Smooth muscle cell (in vitro differentiated cells): ENCODE measurements around the gene PUM2. TPM values are rescaled to one million over a fixed set of nuclear protein-coding genes. Genes with fewer than 3 reads are reported as not detected.
"Not testable (repeated sequence)": the region's sequence is repeated elsewhere in the genome, so short reads cannot be mapped to it uniquely, and the experiment has no call there.

Experiments used
- DNase-seq: peaks from one replicate; lab custom pipeline; 2025; ENCODE audit not compliant: unreplicated experiment; lab: John Stamatoyannopoulos, UW
- H2AFZ ChIP-seq: fragments of 200-600 bp; sonication (generic); 2 replicates; pipeline ENCODE4 v1.6.0; 2016; ENCODE audit warnings: antibody characterized with exemption, low read depth, mild to moderate bottlenecking
- H3F3A ChIP-seq: fragments of 200-600 bp; sonication (generic); 2 replicates; pipeline ENCODE4 v1.6.0; 2017; ENCODE audit warnings: antibody characterized with exemption, low read depth
- H3K27ac ChIP-seq: fragments of 200-600 bp; sonication (generic); 2 replicates; pipeline ENCODE4 v1.5.1; 2016; ENCODE audit warnings: low read depth, mild to moderate bottlenecking
- H3K27me3 ChIP-seq: fragments of 200-600 bp; sonication (generic); 2 replicates; pipeline ENCODE4 v1.6.1; 2016; ENCODE audit warnings: low read depth, mild to moderate bottlenecking
- H3K36me3 ChIP-seq: fragments of 200-600 bp; sonication (generic); 2 replicates; pipeline ENCODE4 v1.5.1; 2016; ENCODE audit warnings: low read depth
- H3K4me1 ChIP-seq: fragments of 200-600 bp; sonication (generic); 2 replicates; pipeline ENCODE4 v1.5.1; 2016; ENCODE audit warnings: low read depth
- H3K4me2 ChIP-seq: fragments of 200-600 bp; sonication (generic); 2 replicates; pipeline ENCODE4 v1.6.0; 2016; ENCODE audit warnings: mild to moderate bottlenecking
- H3K4me3 ChIP-seq: fragments of 200-600 bp; sonication (generic); 2 replicates; pipeline ENCODE4 v1.5.1; 2016; ENCODE audit warnings: mild to moderate bottlenecking
- H3K79me2 ChIP-seq: fragments of 200-600 bp; sonication (generic); 2 replicates; pipeline ENCODE4 v1.6.0; 2016; ENCODE audit warnings: low read depth, mild to moderate bottlenecking
- H3K9ac ChIP-seq: fragments of 200-600 bp; sonication (generic); 2 replicates; pipeline ENCODE4 v1.6.0; 2016; ENCODE audit warnings: low read depth
- H3K9me3 ChIP-seq: fragments of 200-600 bp; sonication (generic); replicated peaks from 2 replicates; pipeline ENCODE4 v1.5.1; 2016; ENCODE audit warnings: low read depth
- H4K20me1 ChIP-seq: fragments of 200-600 bp; sonication (generic); 2 replicates; pipeline ENCODE4 v1.6.0; 2016; ENCODE audit warnings: low read depth
- CTCF ChIP-seq: fragments of 200-600 bp; sonication (generic); IDR thresholded peaks from 2 replicates; pipeline ENCODE4 v1.5.1; 2017; ENCODE audit warnings: borderline replicate concordance, mild to moderate bottlenecking, antibody characterized with exemption; ENCODE audit not compliant: insufficient read depth, poor library complexity, severe bottlenecking
- WGBS: methylation state at CpG from one replicate; pipeline ENCODE4 v1.1.7; 2016; ENCODE audit warnings: low lambda C conversion rate; 5-methylcytosine and 5-hydroxymethylcytosine counted together
- polyA plus RNA-seq: library from polyadenylated mRNA; unstranded; fragments of >200 nt; fragmentation: Nextera tagmentation; extraction: Ambion mirVana; gene quantifications from 2 replicates; pipeline ENCODE4 v1.2.1, GENCODE V29; 2016
- total RNA-seq: library from RNA; depleted of rRNA; stranded (reverse); fragments of >200 nt; gene quantifications from 2 replicates; pipeline ENCODE4 v1.2.3, GENCODE V29; 2014

PUM2 gene
- total and polyA plus RNA-seq, 2 experiments from 2014 or later = 5.2 to 42.0 TPM

- Histone ChIP-seq H3K4me3 (no peak overlapping the region), H3K9ac (no peak overlapping the region), H3K36me3 (peaks cover 7% of the 10 kb centered on the region), H4K20me1 (peaks cover 53% of the 10 kb centered on the region), H3F3A (no peaks in the 10 kb centered on the region), H3K27me3 (no peaks in the 10 kb centered on the region), H3K4me2 (no peak overlapping the region), H3K27ac (no peak overlapping the region), H3K9me3 (no peaks in the 10 kb centered on the region), H3K79me2 (peaks cover 23% of the 10 kb centered on the region), H2AFZ (no peak overlapping the region), H3K4me1 (no peaks in the 10 kb centered on the region)
- TF ChIP-seq CTCF = no peak
- 96% methylated on average over 4 of the region's 4 CpGs for WGBS
- no peak for DNase-seq
Measured at GRCh38 chr2:20273042-20273441, 77.6 kb downstream of the PUM2 start.

- H3K9me3 ChIP-seq, H3K27ac ChIP-seq, H3F3A ChIP-seq, H3K9ac ChIP-seq, H3K4me2 ChIP-seq, H3K4me3 ChIP-seq, H3K36me3 ChIP-seq, H2AFZ ChIP-seq, DNase-seq, H3K4me1 ChIP-seq, H3K27me3 ChIP-seq: not testable (repeated sequence)
- over 99% methylated on average over 6 of the region's 6 CpGs for WGBS
- Histone ChIP-seq H4K20me1 (peaks cover 35% of the 10 kb centered on the region), H3K79me2 (peaks cover 17% of the 10 kb centered on the region)
Measured at GRCh38 chr2:20268317-20268716, 82.3 kb downstream of the PUM2 start.

DNA sequence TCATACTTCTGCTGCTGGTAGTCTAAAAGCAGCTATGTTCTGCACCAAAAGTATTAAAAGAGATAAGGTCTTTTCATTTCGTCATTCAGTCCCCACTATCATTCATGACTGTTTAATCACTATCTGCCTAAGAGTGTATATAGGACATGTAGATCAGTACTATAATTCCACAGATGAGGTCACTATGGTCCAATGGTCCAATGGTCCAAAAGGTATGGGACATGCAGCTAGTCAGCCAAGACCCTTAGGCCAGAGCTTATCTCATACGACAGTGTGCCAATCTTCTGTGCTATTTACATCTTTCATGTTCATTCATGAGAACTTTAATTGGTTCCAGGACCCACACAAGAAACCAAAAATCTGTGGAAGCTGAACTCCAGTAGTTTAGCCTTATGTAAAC lies 83.1 kb downstream of the PUM2 start:
- Histone ChIP-seq H3K4me3 (no peak overlapping the region), H3K9ac (no peak overlapping the region), H3K36me3 (peaks cover 8% of the 10 kb centered on the region)

GRCh38 chr2:20264629-20265028 lies 86.0 kb downstream of the PUM2 start:
- Histone ChIP-seq H4K20me1 (peaks cover 14% of the 10 kb centered on the region), H2AFZ (no peak overlapping the region), H3K36me3 (peaks cover 16% of the 10 kb centered on the region), H3K27me3 (no peaks in the 10 kb centered on the region), H3F3A (no peaks in the 10 kb centered on the region), H3K79me2 (peaks cover 9% of the 10 kb centered on the region), H3K9ac (no peak overlapping the region), H3K4me1 (no peaks in the 10 kb centered on the region), H3K9me3 (no peaks in the 10 kb centered on the region), H3K4me2 (no peak overlapping the region), H3K4me3 (no peak overlapping the region), H3K27ac (no peak overlapping the region)
- TF ChIP-seq CTCF = no peak
- no peak for DNase-seq
- WGBS = 93% methylated on average over 2 of the region's 2 CpGs

More for the DNA sequence above, 83.1 kb downstream of the PUM2 start:
- peaks cover 27% of the 10 kb centered on the region for H4K20me1 ChIP-seq
- H3K79me2 ChIP-seq = peaks cover 17% of the 10 kb centered on the region
- H3K4me2 ChIP-seq = no peak overlapping the region
- no peaks in the 10 kb centered on the region for H3K27me3 ChIP-seq
- no peaks in the 10 kb centered on the region for H3K9me3 ChIP-seq
- DNase-seq = no peak
- H3K4me1 ChIP-seq = no peaks in the 10 kb centered on the region
- TF ChIP-seq CTCF = no peak
- H2AFZ ChIP-seq = no peak overlapping the region
- WGBS = 98% methylated on average over 2 of the region's 2 CpGs
- H3K27ac ChIP-seq = no peak overlapping the region
- no peaks in the 10 kb centered on the region for H3F3A ChIP-seq
